ENCODE data around the gene FMNL1.

The FMNL1 gene

GRCh38 chr17:45231481-45232116 is 9.9 kb downstream of the FMNL1 start:
- Histone ChIP-seq H2BK15ac (replicated peaks; ENCODE audit: low read depth) (no peak overlapping the region), H3K36me3 (ENCODE audit: control insufficient read depth, insufficient read depth, low read length) (no peaks in the 10 kb centered on the region), H3K18ac (ENCODE audit: low read length) (no peak overlapping the region), H4K8ac (ENCODE audit: low read depth, low read length) (no peak overlapping the region), H3K79me1 (ENCODE audit: low read length) (no peaks in the 10 kb centered on the region), H4K5ac (ENCODE audit: low read length) (no peak overlapping the region), H3K56ac (ENCODE audit: low read length) (no peak overlapping the region), H3K9ac (ENCODE audit: low read length) (no peak overlapping the region), H3K27ac (ENCODE audit: low read depth, low read length) (no peak overlapping the region), H3K4ac (ENCODE audit: low read depth, low read length) (no peak overlapping the region), H3K27me3 (ENCODE audit: insufficient read depth, low read length, poor library complexity) (no peaks in the 10 kb centered on the region), H2BK5ac (ENCODE audit: low read length) (no peak overlapping the region), H3K4me2 (ENCODE audit: low read length) (no peak overlapping the region), H2BK120ac (ENCODE audit: low read depth, low read length) (no peak overlapping the region), H3K4me3 (ENCODE audit: low read length) (no peak overlapping the region), H3K23ac (ENCODE audit: low read length) (no peak overlapping the region), H2AK5ac (ENCODE audit: low read length) (no peak overlapping the region), H3K4me1 (ENCODE audit: control insufficient read depth, low read depth, low read length) (peaks cover 2% of the 10 kb centered on the region), H3K79me2 (ENCODE audit: control insufficient read depth, insufficient read depth, low read length) (no peaks in the 10 kb centered on the region)
- no CpG with 5 or more reads among the region's 19 CpGs for WGBS (ENCODE audit: extremely low coverage, insufficient coverage, low lambda C conversion rate)
- DNase-seq, result peak; percentile 54

- H4K8ac ChIP-seq (ENCODE audit: low read depth, low read length), result no peak overlapping the region
- H3K18ac ChIP-seq (ENCODE audit: low read length), result no peak overlapping the region
- no peak overlapping the region for H2AK5ac ChIP-seq (ENCODE audit: low read length)
- H3K27ac ChIP-seq (ENCODE audit: low read depth, low read length), result no peak overlapping the region
- H3K9ac ChIP-seq (ENCODE audit: low read length), result no peak overlapping the region
- no peaks in the 10 kb centered on the region for H3K27me3 ChIP-seq (ENCODE audit: insufficient read depth, low read length, poor library complexity)
- H3K79me1 ChIP-seq (ENCODE audit: low read length), result no peaks in the 10 kb centered on the region
- H3K36me3 ChIP-seq (ENCODE audit: control insufficient read depth, insufficient read depth, low read length), result no peaks in the 10 kb centered on the region
- no peak overlapping the region for H2BK5ac ChIP-seq (ENCODE audit: low read length)
- no CpG with 5 or more reads among the region's 9 CpGs for WGBS (ENCODE audit: extremely low coverage, insufficient coverage, low lambda C conversion rate)
- no peak overlapping the region for H3K56ac ChIP-seq (ENCODE audit: low read length)
- H3K23ac ChIP-seq (ENCODE audit: low read length), result no peak overlapping the region
- no peaks in the 10 kb centered on the region for H3K79me2 ChIP-seq (ENCODE audit: control insufficient read depth, insufficient read depth, low read length)
- H4K5ac ChIP-seq (ENCODE audit: low read length), result no peak overlapping the region
- no peak for DNase-seq
- no peak overlapping the region for H3K4me3 ChIP-seq (ENCODE audit: low read length)
- no peak overlapping the region for H3K4me2 ChIP-seq (ENCODE audit: low read length)
- H2BK15ac ChIP-seq (replicated peaks; ENCODE audit: low read depth), result no peak overlapping the region
- H2BK120ac ChIP-seq (ENCODE audit: low read depth, low read length), result no peak overlapping the region
- H3K4me1 ChIP-seq (ENCODE audit: control insufficient read depth, low read depth, low read length), result peaks cover 2% of the 10 kb centered on the region
- no peak overlapping the region for H3K4ac ChIP-seq (ENCODE audit: low read depth, low read length)
Observed at GRCh38 chr17:45232514-45233422, 11.1 kb downstream of the FMNL1 start.

DNA sequence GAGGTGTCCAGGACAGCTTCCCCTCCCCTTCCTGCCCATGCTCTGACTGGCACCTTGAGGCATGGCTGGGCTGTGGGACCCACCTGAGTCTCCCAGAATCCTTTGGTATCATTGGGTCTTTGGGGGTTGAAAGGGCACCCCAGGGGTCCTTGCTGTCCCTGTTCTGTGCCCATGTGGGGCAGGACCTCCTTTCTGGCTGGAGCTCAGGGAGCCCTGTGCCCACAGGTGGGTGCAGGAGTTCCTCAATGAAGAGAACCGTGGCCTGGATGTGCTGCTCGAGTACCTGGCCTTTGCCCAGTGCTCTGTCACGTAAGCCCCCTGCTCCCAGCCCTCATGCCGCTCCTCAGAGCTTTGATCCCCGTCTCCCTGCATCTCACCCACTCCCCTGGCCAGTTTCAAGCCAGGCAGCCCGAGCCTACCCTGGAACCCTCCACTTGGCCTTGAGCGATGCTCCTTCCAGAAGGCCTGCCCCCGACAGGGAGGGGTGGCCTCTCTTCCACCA is 11.8 kb downstream of the FMNL1 start:
- no peaks in the 10 kb centered on the region for H3K27me3 ChIP-seq (ENCODE audit: insufficient read depth, low read length, poor library complexity)
- H3K79me1 ChIP-seq (ENCODE audit: low read length), result no peaks in the 10 kb centered on the region
- H3K27ac ChIP-seq (ENCODE audit: low read depth, low read length), result no peak overlapping the region
- H3K18ac ChIP-seq (ENCODE audit: low read length), result no peak overlapping the region
- H2BK15ac ChIP-seq (replicated peaks; ENCODE audit: low read depth), result no peak overlapping the region
- no peak overlapping the region for H3K56ac ChIP-seq (ENCODE audit: low read length)
- WGBS (ENCODE audit: extremely low coverage, insufficient coverage, low lambda C conversion rate), result no CpG with 5 or more reads among the region's 8 CpGs
- H4K5ac ChIP-seq (ENCODE audit: low read length), result no peak overlapping the region
- no peaks in the 10 kb centered on the region for H3K36me3 ChIP-seq (ENCODE audit: control insufficient read depth, insufficient read depth, low read length)
- H3K4me2 ChIP-seq (ENCODE audit: low read length), result no peak overlapping the region
- H3K79me2 ChIP-seq (ENCODE audit: control insufficient read depth, insufficient read depth, low read length), result no peaks in the 10 kb centered on the region
- peaks cover 2% of the 10 kb centered on the region for H3K4me1 ChIP-seq (ENCODE audit: control insufficient read depth, low read depth, low read length)
- H3K4ac ChIP-seq (ENCODE audit: low read depth, low read length), result no peak overlapping the region
- no peak overlapping the region for H3K4me3 ChIP-seq (ENCODE audit: low read length)
- no peak overlapping the region for H4K8ac ChIP-seq (ENCODE audit: low read depth, low read length)
- H3K9ac ChIP-seq (ENCODE audit: low read length), result no peak overlapping the region
- no peak overlapping the region for H2BK120ac ChIP-seq (ENCODE audit: low read depth, low read length)
- no peak overlapping the region for H2AK5ac ChIP-seq (ENCODE audit: low read length)
- no peak overlapping the region for H3K23ac ChIP-seq (ENCODE audit: low read length)
- no peak for DNase-seq
- no peak overlapping the region for H2BK5ac ChIP-seq (ENCODE audit: low read length)

DNA sequence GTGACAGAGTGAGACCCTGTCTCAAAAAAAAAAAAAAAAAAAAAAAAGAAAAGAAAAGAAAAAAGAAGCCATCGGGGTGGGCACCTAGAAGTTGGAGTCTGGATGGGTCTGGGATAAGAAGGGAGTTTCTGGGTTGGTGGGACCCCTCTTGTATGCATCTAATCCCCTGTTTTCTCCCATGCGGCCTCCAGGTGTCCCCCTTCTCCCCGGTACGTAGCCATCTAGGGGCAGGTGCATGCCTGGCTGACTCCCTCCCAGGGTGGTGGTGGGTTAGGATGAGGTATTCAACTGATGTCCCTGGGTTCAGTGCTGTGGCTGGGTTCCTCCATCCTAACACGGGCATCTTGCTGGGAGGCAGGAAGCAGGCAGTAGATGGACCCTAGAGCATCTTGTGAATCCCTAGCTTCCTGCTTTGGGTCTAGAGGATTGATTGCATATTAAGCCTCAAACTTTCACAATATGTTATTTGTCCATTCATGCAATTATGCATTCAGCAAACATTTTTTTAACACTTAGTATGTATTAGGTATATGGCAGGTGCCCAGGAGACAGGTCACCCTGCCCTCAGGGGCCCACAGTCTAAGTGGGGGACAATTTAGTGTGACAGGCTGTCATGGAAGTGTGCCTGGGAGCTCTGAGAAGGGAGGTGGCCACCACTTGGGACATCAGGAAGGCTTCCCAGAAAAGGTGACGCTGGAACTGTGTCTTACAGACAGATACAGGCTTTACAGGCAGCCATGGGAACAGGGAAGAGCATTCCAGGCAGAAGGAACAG is 13.1 kb downstream of the FMNL1 start:
- no peaks in the 10 kb centered on the region for H3K27me3 ChIP-seq (ENCODE audit: insufficient read depth, low read length, poor library complexity)
- no peaks in the 10 kb centered on the region for H3K79me1 ChIP-seq (ENCODE audit: low read length)
- H2AK5ac ChIP-seq (ENCODE audit: low read length), result no peak overlapping the region
- H3K18ac ChIP-seq (ENCODE audit: low read length), result no peak overlapping the region
- no peak overlapping the region for H3K27ac ChIP-seq (ENCODE audit: low read depth, low read length)
- no peak overlapping the region for H2BK15ac ChIP-seq (replicated peaks; ENCODE audit: low read depth)
- no peak overlapping the region for H3K56ac ChIP-seq (ENCODE audit: low read length)
- no peak overlapping the region for H3K4me2 ChIP-seq (ENCODE audit: low read length)
- no peak overlapping the region for H2BK120ac ChIP-seq (ENCODE audit: low read depth, low read length)
- peak; percentile 75 for DNase-seq
- H3K4ac ChIP-seq (ENCODE audit: low read depth, low read length), result no peak overlapping the region
- no peak overlapping the region for H4K8ac ChIP-seq (ENCODE audit: low read depth, low read length)
- H3K23ac ChIP-seq (ENCODE audit: low read length), result no peak overlapping the region
- no peak overlapping the region for H4K5ac ChIP-seq (ENCODE audit: low read length)
- H3K4me3 ChIP-seq (ENCODE audit: low read length), result no peak overlapping the region
- no peaks in the 10 kb centered on the region for H3K79me2 ChIP-seq (ENCODE audit: control insufficient read depth, insufficient read depth, low read length)
- no peaks in the 10 kb centered on the region for H3K4me1 ChIP-seq (ENCODE audit: control insufficient read depth, low read depth, low read length)
- no CpG with 5 or more reads among the region's 6 CpGs for WGBS (ENCODE audit: extremely low coverage, insufficient coverage, low lambda C conversion rate)
- H3K9ac ChIP-seq (ENCODE audit: low read length), result no peak overlapping the region
- H2BK5ac ChIP-seq (ENCODE audit: low read length), result no peak overlapping the region
- H3K36me3 ChIP-seq (ENCODE audit: control insufficient read depth, insufficient read depth, low read length), result no peaks in the 10 kb centered on the region

GRCh38 chr17:45235416-45236281 is 14.0 kb downstream of the FMNL1 start:
- H3K4me2 ChIP-seq (ENCODE audit: low read length), result no peak overlapping the region
- no peak overlapping the region for H2BK5ac ChIP-seq (ENCODE audit: low read length)
- no peak overlapping the region for H3K4me3 ChIP-seq (ENCODE audit: low read length)
- peak; percentile 84 for DNase-seq
- H3K4ac ChIP-seq (ENCODE audit: low read depth, low read length), result no peak overlapping the region
- H3K36me3 ChIP-seq (ENCODE audit: control insufficient read depth, insufficient read depth, low read length), result no peaks in the 10 kb centered on the region
- no peaks in the 10 kb centered on the region for H3K79me2 ChIP-seq (ENCODE audit: control insufficient read depth, insufficient read depth, low read length)
- H3K4me1 ChIP-seq (ENCODE audit: control insufficient read depth, low read depth, low read length), result no peaks in the 10 kb centered on the region
- no CpG with 5 or more reads among the region's 20 CpGs for WGBS (ENCODE audit: extremely low coverage, insufficient coverage, low lambda C conversion rate)
- no peak overlapping the region for H3K23ac ChIP-seq (ENCODE audit: low read length)
- H3K9ac ChIP-seq (ENCODE audit: low read length), result no peak overlapping the region
- no peak overlapping the region for H2BK120ac ChIP-seq (ENCODE audit: low read depth, low read length)
- no peak overlapping the region for H4K5ac ChIP-seq (ENCODE audit: low read length)
- H2BK15ac ChIP-seq (replicated peaks; ENCODE audit: low read depth), result no peak overlapping the region
- H3K18ac ChIP-seq (ENCODE audit: low read length), result no peak overlapping the region
- H4K8ac ChIP-seq (ENCODE audit: low read depth, low read length), result no peak overlapping the region
- no peak overlapping the region for H3K27ac ChIP-seq (ENCODE audit: low read depth, low read length)
- no peak overlapping the region for H2AK5ac ChIP-seq (ENCODE audit: low read length)
- H3K56ac ChIP-seq (ENCODE audit: low read length), result peak overlapping the region; percentile 65
- H3K79me1 ChIP-seq (ENCODE audit: low read length), result no peaks in the 10 kb centered on the region
- no peaks in the 10 kb centered on the region for H3K27me3 ChIP-seq (ENCODE audit: insufficient read depth, low read length, poor library complexity)
